Measurements from ENCODE around the gene RHBDD1.
"Not testable (repeated sequence)": the region's sequence is repeated elsewhere in the genome, so short reads cannot be mapped to it uniquely, and the experiment has no call there.

Gene RHBDD1

GRCh38 chr2:226831266-226831665 lies 4.6 kb upstream of the RHBDD1 start:
- Histone ChIP-seq H3K27ac (ENCODE audit: low read depth, low read length) (no peak overlapping the region), H3F3A (ENCODE audit: insufficient read depth) (peaks cover 42% of the 10 kb centered on the region), H3K9me2 (replicated peaks; ENCODE audit: insufficient read depth, low read length) (no peaks in the 10 kb centered on the region), H3K4me2 (ENCODE audit: low read depth, low read length, poor library complexity, severe bottlenecking) (no peak overlapping the region), H3K9ac (ENCODE audit: low read length) (no peak overlapping the region), H3K4me3 (ENCODE audit: insufficient read depth, low read length, poor library complexity, severe bottlenecking) (no peak overlapping the region), H4K20me1 (ENCODE audit: low read depth, low read length) (0 out of 2 replicates have a peak, but pooled peaks cover 14% of the 10 kb centered on the region), H3K79me2 (ENCODE audit: insufficient read depth, low read length) (peaks cover 69% of the 10 kb centered on the region), H3K9me3 (ENCODE audit: insufficient read depth, low read length) (no peaks in the 10 kb centered on the region), H2AFZ (ENCODE audit: low read depth, low read length, severe bottlenecking) (no peak overlapping the region), H3K36me3 (ENCODE audit: low read length) (peaks cover 33% of the 10 kb centered on the region), H3K27me3 (ENCODE audit: low read length) (no peaks in the 10 kb centered on the region)
- TF ChIP-seq CTCF (IDR thresholded peaks at IDR 0.05; ENCODE audit: insufficient read depth, low read length, poor library complexity, severe bottlenecking) (no peak), EZH2phosphoT487 (conservative IDR thresholded peaks at IDR 0.05; ENCODE audit: low read length) (no peak)

GRCh38 chr2:226832061-226832460 lies 3.8 kb upstream of the RHBDD1 start:
- no peak overlapping the region for H2AFZ ChIP-seq (ENCODE audit: low read depth, low read length, severe bottlenecking)
- no peak overlapping the region for H3K4me3 ChIP-seq (ENCODE audit: insufficient read depth, low read length, poor library complexity, severe bottlenecking)
- peak overlapping the region; percentile 96 for H3K4me2 ChIP-seq (ENCODE audit: low read depth, low read length, poor library complexity, severe bottlenecking)

GRCh38 chr2:226834880-226835279 lies 974 bp upstream of the RHBDD1 start:
- Histone ChIP-seq H4K20me1 (ENCODE audit: low read depth, low read length) (0 out of 2 replicates have a peak, but pooled peaks cover 14% of the 10 kb centered on the region), H3K79me2 (ENCODE audit: insufficient read depth, low read length) (peaks cover 79% of the 10 kb centered on the region), H3F3A (ENCODE audit: insufficient read depth) (peaks cover 52% of the 10 kb centered on the region), H3K4me3 (ENCODE audit: insufficient read depth, low read length, poor library complexity, severe bottlenecking) (peak overlapping the region; percentile 90), H3K9ac (ENCODE audit: low read length) (peak overlapping the region; percentile 99), H3K36me3 (ENCODE audit: low read length) (peaks cover 33% of the 10 kb centered on the region), H3K4me2 (ENCODE audit: low read depth, low read length, poor library complexity, severe bottlenecking) (peak overlapping the region; percentile 96), H3K27ac (ENCODE audit: low read depth, low read length) (peak overlapping the region; percentile 97)
- not testable (repeated sequence) for H2AFZ ChIP-seq (ENCODE audit: low read depth, low read length, severe bottlenecking); H3K9me2 ChIP-seq (replicated peaks; ENCODE audit: insufficient read depth, low read length); H3K9me3 ChIP-seq (ENCODE audit: insufficient read depth, low read length); H3K27me3 ChIP-seq (ENCODE audit: low read length)

More at GRCh38 chr2:226832061-226832460, 3.8 kb upstream of the RHBDD1 start:
- peaks cover 48% of the 10 kb centered on the region for H3F3A ChIP-seq (ENCODE audit: insufficient read depth)
- no peak overlapping the region for H3K9ac ChIP-seq (ENCODE audit: low read length)
- peaks cover 66% of the 10 kb centered on the region for H3K79me2 ChIP-seq (ENCODE audit: insufficient read depth, low read length)
- H4K20me1 ChIP-seq (ENCODE audit: low read depth, low read length) = 0 out of 2 replicates have a peak, but pooled peaks cover 14% of the 10 kb centered on the region
- no peaks in the 10 kb centered on the region for H3K9me2 ChIP-seq (replicated peaks; ENCODE audit: insufficient read depth, low read length)
- no peaks in the 10 kb centered on the region for H3K27me3 ChIP-seq (ENCODE audit: low read length)
- H3K9me3 ChIP-seq (ENCODE audit: insufficient read depth, low read length) = no peaks in the 10 kb centered on the region
- H3K36me3 ChIP-seq (ENCODE audit: low read length) = peaks cover 33% of the 10 kb centered on the region
- TF ChIP-seq EZH2phosphoT487 (conservative IDR thresholded peaks at IDR 0.05; ENCODE audit: low read length) (no peak), CTCF (IDR thresholded peaks at IDR 0.05; ENCODE audit: insufficient read depth, low read length, poor library complexity, severe bottlenecking) (no peak)
- H3K27ac ChIP-seq (ENCODE audit: low read depth, low read length) = no peak overlapping the region

- Histone ChIP-seq H3F3A (ENCODE audit: insufficient read depth) (peaks cover 47% of the 10 kb centered on the region), H3K27me3 (ENCODE audit: low read length) (no peaks in the 10 kb centered on the region), H3K9ac (ENCODE audit: low read length) (peak overlapping the region; percentile 99), H3K36me3 (ENCODE audit: low read length) (peaks cover 33% of the 10 kb centered on the region), H2AFZ (ENCODE audit: low read depth, low read length, severe bottlenecking) (no peak overlapping the region), H3K9me2 (replicated peaks; ENCODE audit: insufficient read depth, low read length) (no peaks in the 10 kb centered on the region), H3K4me3 (ENCODE audit: insufficient read depth, low read length, poor library complexity, severe bottlenecking) (peak overlapping the region; percentile 90), H4K20me1 (ENCODE audit: low read depth, low read length) (0 out of 2 replicates have a peak, but pooled peaks cover 14% of the 10 kb centered on the region), H3K4me2 (ENCODE audit: low read depth, low read length, poor library complexity, severe bottlenecking) (peak overlapping the region; percentile 96), H3K79me2 (ENCODE audit: insufficient read depth, low read length) (peaks cover 81% of the 10 kb centered on the region), H3K27ac (ENCODE audit: low read depth, low read length) (peak overlapping the region; percentile 97), H3K9me3 (ENCODE audit: insufficient read depth, low read length) (no peaks in the 10 kb centered on the region)
- TF ChIP-seq CTCF (IDR thresholded peaks at IDR 0.05; ENCODE audit: insufficient read depth, low read length, poor library complexity, severe bottlenecking) (no peak), EZH2phosphoT487 (conservative IDR thresholded peaks at IDR 0.05; ENCODE audit: low read length) (no peak)
Observed at GRCh38 chr2:226835420-226835795, 446 bp upstream of the RHBDD1 start.

Data from SU-DHL-6 (cell line).